Prostate gland (tissue), 2 donors: ENCODE results near the gene ABCB11. TPM values are rescaled to one million over a fixed set of nuclear protein-coding genes. Genes with fewer than 3 reads are reported as not detected.

Experiments
- DNase-seq: peaks from one replicate; pipeline ENCODE4 v3.0.0-alpha.2; 2019; ENCODE audit warnings: low spot score
- H3K27ac ChIP-seq, 2 donors: fragments of 200-600 bp; sonication (generic); 2 replicates each; pipeline ENCODE4 v1.5.1; 2017 to 2019
- H3K27me3 ChIP-seq: fragments of 200-600 bp; sonication (generic); replicated peaks from 2 replicates; pipeline ENCODE4 v1.5.1; 2019; ENCODE audit not compliant: insufficient read depth
- H3K36me3 ChIP-seq, 2 donors: fragments of 200-600 bp; sonication (generic); 1 replicate in 1 of 2; 2 replicates in 1 of 2; pipeline versions ENCODE4 v1.5.1 to v1.8.1; 2017 to 2019
- H3K4me1 ChIP-seq: fragments of 200-600 bp; sonication (generic); replicated peaks from 2 replicates; pipeline ENCODE4 v1.5.1; 2019
- H3K4me3 ChIP-seq, 2 donors: fragments of 200-600 bp; sonication (generic); 2 replicates each; pipeline ENCODE4 v1.5.1; 2017 to 2019
- H3K9me3 ChIP-seq: fragments of 200-600 bp; sonication (generic); 2 replicates; pipeline ENCODE4 v1.5.1; 2017
- CTCF ChIP-seq, 4 experiments: fragments of 200-600 bp in 2 of 4; fragments of 450-650 bp in 2 of 4; sonication (generic) in 2 of 4; IDR thresholded peaks; 1 replicate in 3 of 4; 2 replicates in 1 of 4; pipeline ENCODE4 v1.5.1; 2016 to 2019; ENCODE audit warnings: antibody characterized with exemption in 4 of 4, mild to moderate bottlenecking in 2 of 4, moderate library complexity in 2 of 4
- POLR2A ChIP-seq: fragments of 450-650 bp; IDR thresholded peaks from one replicate; pipeline ENCODE4 v1.6.1; 2016; ENCODE audit warnings: antibody characterized with exemption, mild to moderate bottlenecking
- POLR2AphosphoS5 ChIP-seq: sonication (generic); formaldehyde crosslinking; IDR thresholded peaks from one replicate; pipeline ENCODE4 v1.6.1; 2017; ENCODE audit warnings: antibody characterized with exemption
- WGBS: methylation state at CpG from one replicate; pipeline ENCODE4 v1.1.5; 2018; 5-methylcytosine and 5-hydroxymethylcytosine counted together
- intact Hi-C: fragments of 100-400 bp; cut with DNase I; formaldehyde crosslinking; loops from one replicate; pipeline ENCODE4 v1.14.2; 2022
- total RNA-seq, 2 donors: library from RNA; depleted of rRNA; stranded (reverse); fragments of >200 nt; gene quantifications; one replicate each; pipeline ENCODE4 v1.1.0, GENCODE V29; 2016

ABCB11 gene
- total RNA-seq, 2 donors from 2014 or later: 1.2 TPM; not detected in 1

GRCh38 chr2:169050476-169051240, 19.5 kb upstream of the ABCB11 start:
- Histone ChIP-seq H3K4me3 (no peak overlapping the region), H3K27ac (no peak overlapping the region), H3K4me1 (no peaks in the 10 kb centered on the region), H3K36me3 (no peaks in the 10 kb centered on the region), H3K27me3 (no peaks in the 10 kb centered on the region), H3K9me3 (no peaks in the 10 kb centered on the region)
- no peak for TF ChIP-seq POLR2A
- intact Hi-C loops: no loop called here
- 88% methylated on average over 5 of the region's 5 CpGs for WGBS
- no peak for DNase-seq

- intact Hi-C loops: no loop called here
- H3K9me3 ChIP-seq: no peaks in the 10 kb centered on the region
Observed at GRCh38 chr2:169049142-169049541, 18.0 kb upstream of the ABCB11 start.

GRCh38 chr2:169047256-169048250, 16.4 kb upstream of the ABCB11 start:
- 84% methylated on average over 2 of the region's 2 CpGs for WGBS
- Histone ChIP-seq H3K4me3 (no peak overlapping the region), H3K27me3 (no peaks in the 10 kb centered on the region), H3K4me1 (no peaks in the 10 kb centered on the region), H3K9me3 (no peaks in the 10 kb centered on the region), H3K36me3 (no peaks in the 10 kb centered on the region), H3K27ac (no peak overlapping the region)
- TF ChIP-seq POLR2A (no peak), POLR2AphosphoS5 (no peak), CTCF (IDR thresholded peaks at IDR 0.05) (no peak)
- no peak for DNase-seq
- intact Hi-C loops: no loop called here

More at GRCh38 chr2:169049142-169049541, 18.0 kb upstream of the ABCB11 start:
- Histone ChIP-seq H3K36me3 (no peaks in the 10 kb centered on the region), H3K4me3 (no peak overlapping the region), H3K4me1 (no peaks in the 10 kb centered on the region), H3K27me3 (no peaks in the 10 kb centered on the region), H3K27ac (no peak overlapping the region)
- no peak for TF ChIP-seq CTCF (IDR thresholded peaks at IDR 0.05)
- TF ChIP-seq POLR2AphosphoS5: no peak
- TF ChIP-seq POLR2A: no peak
- DNase-seq: no peak
- 70% methylated on average over 3 of the region's 3 CpGs for WGBS

- 72% methylated on average over 4 of the region's 4 CpGs for WGBS
- H3K4me1 ChIP-seq: no peaks in the 10 kb centered on the region
- no peak for DNase-seq
- H3K4me3 ChIP-seq: no peak overlapping the region
- intact Hi-C loops: no loop called here
- no peak overlapping the region for H3K27ac ChIP-seq
- no peaks in the 10 kb centered on the region for H3K36me3 ChIP-seq
- no peaks in the 10 kb centered on the region for H3K9me3 ChIP-seq
- TF ChIP-seq POLR2AphosphoS5 (no peak), CTCF (IDR thresholded peaks at IDR 0.05) (no peak), POLR2A (no peak)
- no peaks in the 10 kb centered on the region for H3K27me3 ChIP-seq
Observed at GRCh38 chr2:169046440-169047151, 15.5 kb upstream of the ABCB11 start.

- Histone ChIP-seq H3K36me3 (no peaks in the 10 kb centered on the region), H3K4me1 (no peaks in the 10 kb centered on the region), H3K4me3 (no peak overlapping the region), H3K27me3 (no peaks in the 10 kb centered on the region), H3K9me3 (no peaks in the 10 kb centered on the region), H3K27ac (no peak overlapping the region)
- 89% methylated on average over 1 of the region's 1 CpG for WGBS
- no peak for TF ChIP-seq POLR2AphosphoS5
- TF ChIP-seq CTCF (IDR thresholded peaks at IDR 0.05): no peak
- no peak for TF ChIP-seq POLR2A
- DNase-seq: no peak
- intact Hi-C loops: no loop called here
Observed at GRCh38 chr2:169042856-169043255, 11.7 kb upstream of the ABCB11 start.
